ENCODE data around the gene ZNRD2.
"Not testable (repeated sequence)": the region's sequence is repeated elsewhere in the genome, so short reads cannot be mapped to it uniquely, and the experiment has no call there.

The ZNRD2 gene

GRCh38 chr11:65569973-65570918 lies at the start of gene ZNRD2:
TSS of gene ZNRD2 (plus strand) at chr11:65570477. CDS start at chr11:65570492, 15 bp downstream.
- DNase-seq (ENCODE audit: low read depth, low spot score), result peak; percentile 93

GRCh38 chr11:65521777-65522521 lies 48.3 kb upstream of the ZNRD2 start:
- DNase-seq (ENCODE audit: low read depth, low spot score), result not testable (repeated sequence)

- DNase-seq (ENCODE audit: low read depth, low spot score), result not testable (repeated sequence)
Observed at GRCh38 chr11:65522718-65523630, 47.3 kb upstream of the ZNRD2 start.

- DNase-seq (ENCODE audit: low read depth, low spot score), result not testable (repeated sequence)
Observed at GRCh38 chr11:65523631-65523968, 46.7 kb upstream of the ZNRD2 start.

GRCh38 chr11:65524014-65524740 lies 46.1 kb upstream of the ZNRD2 start:
- DNase-seq (ENCODE audit: low read depth, low spot score), result no peak

- DNase-seq (ENCODE audit: low read depth, low spot score), result no peak
Observed at GRCh38 chr11:65524741-65525545, 45.3 kb upstream of the ZNRD2 start, which contains the start of gene SCYL1. TSS of gene SCYL1 (plus strand) at chr11:65525083. CDS start at chr11:65525154, 71 bp downstream.

GRCh38 chr11:65525546-65526480 lies 44.5 kb upstream of the ZNRD2 start:
- no peak for DNase-seq (ENCODE audit: low read depth, low spot score)

GRCh38 chr11:65526744-65527143 lies 43.5 kb upstream of the ZNRD2 start:
- DNase-seq (ENCODE audit: low read depth, low spot score), result no peak

- no peak for DNase-seq (ENCODE audit: low read depth, low spot score)
Observed at GRCh38 chr11:65528819-65529350, 41.4 kb upstream of the ZNRD2 start.

- no peak for DNase-seq (ENCODE audit: low read depth, low spot score)
Observed at GRCh38 chr11:65529475-65530156, 40.7 kb upstream of the ZNRD2 start.

- DNase-seq (ENCODE audit: low read depth, low spot score), result no peak
Observed at GRCh38 chr11:65530157-65530496, 40.1 kb upstream of the ZNRD2 start.

GRCh38 chr11:65532388-65533064 lies 37.8 kb upstream of the ZNRD2 start:
- no peak for DNase-seq (ENCODE audit: low read depth, low spot score)

- no peak for DNase-seq (ENCODE audit: low read depth, low spot score)
Observed at GRCh38 chr11:65535102-65535501, 35.2 kb upstream of the ZNRD2 start.

- DNase-seq (ENCODE audit: low read depth, low spot score), result no peak
Observed at GRCh38 chr11:65536412-65537295, 33.6 kb upstream of the ZNRD2 start.

GRCh38 chr11:65537296-65537597 lies 33.0 kb upstream of the ZNRD2 start:
- no peak for DNase-seq (ENCODE audit: low read depth, low spot score)

GRCh38 chr11:65537620-65538231 lies 32.6 kb upstream of the ZNRD2 start:
- no peak for DNase-seq (ENCODE audit: low read depth, low spot score)
